HEK293 (cell line): Measurements from ENCODE around the gene ARTN.

ENCODE experiments used
- AEBP2 ChIP-seq: fragments of 450-650 bp; formaldehyde crosslinking; IDR thresholded peaks from 2 replicates; pipeline ENCODE4 v1.5.1; 2016; ENCODE audit warnings: missing biosample characterization, missing genetic modification characterization, borderline replicate concordance
- EGR2 ChIP-seq: fragments of 450-650 bp; formaldehyde crosslinking; IDR thresholded peaks from 2 replicates; pipeline ENCODE4 v1.5.1; 2016; ENCODE audit warnings: low read depth, missing biosample characterization, missing genetic modification characterization
- KLF10 ChIP-seq: fragments of 450-650 bp; IDR thresholded peaks from 2 replicates; pipeline ENCODE4 v1.5.1; 2018; ENCODE audit warnings: missing biosample characterization, mild to moderate bottlenecking, missing genetic modification characterization
- KLF8 ChIP-seq: fragments of 450-650 bp; formaldehyde crosslinking; IDR thresholded peaks from 2 replicates; pipeline ENCODE4 v1.5.1; 2016; ENCODE audit warnings: missing biosample characterization, missing genetic modification characterization
- KLF9 ChIP-seq: fragments of 450-650 bp; formaldehyde crosslinking; IDR thresholded peaks from 2 replicates; pipeline ENCODE4 v1.5.1; 2016; ENCODE audit warnings: missing biosample characterization, missing genetic modification characterization, low read depth
- MYNN ChIP-seq: fragments of 450-650 bp; formaldehyde crosslinking; IDR thresholded peaks from 2 replicates; pipeline ENCODE4 v1.5.1; 2016; ENCODE audit warnings: missing biosample characterization, missing genetic modification characterization, borderline replicate concordance
- OVOL3 ChIP-seq: fragments of 450-650 bp; formaldehyde crosslinking; IDR thresholded peaks from 2 replicates; pipeline ENCODE4 v1.5.1; 2016; ENCODE audit warnings: missing biosample characterization, missing genetic modification characterization
- PRDM4 ChIP-seq: fragments of 450-650 bp; formaldehyde crosslinking; IDR thresholded peaks from 2 replicates; pipeline ENCODE4 v1.5.1; 2017; ENCODE audit warnings: missing biosample characterization, missing genetic modification characterization
- PRDM6 ChIP-seq: fragments of 450-650 bp; formaldehyde crosslinking; IDR thresholded peaks from 2 replicates; pipeline ENCODE4 v1.5.1; 2017; ENCODE audit warnings: missing biosample characterization, missing genetic modification characterization
- RBAK ChIP-seq: fragments of 450-650 bp; formaldehyde crosslinking; IDR thresholded peaks from 2 replicates; pipeline ENCODE4 v1.5.1; 2016; ENCODE audit warnings: missing biosample characterization, missing genetic modification characterization
- SCRT2 ChIP-seq: fragments of 450-650 bp; formaldehyde crosslinking; IDR thresholded peaks from 2 replicates; pipeline ENCODE4 v1.5.1; 2016; ENCODE audit warnings: missing biosample characterization, missing genetic modification characterization
- TCF7L2 ChIP-seq: IDR thresholded peaks from 2 replicates; pipeline ENCODE4 v1.6.1; 2011; ENCODE audit warnings: low read depth, mild to moderate bottlenecking, inconsistent platforms, low read length, moderate library complexity, borderline replicate concordance
- ZBTB44 ChIP-seq: fragments of 450-650 bp; IDR thresholded peaks from 2 replicates; pipeline ENCODE4 v1.5.1; 2018; ENCODE audit warnings: missing biosample characterization, mild to moderate bottlenecking, missing genetic modification characterization
- ZBTB48 ChIP-seq: fragments of 450-650 bp; formaldehyde crosslinking; IDR thresholded peaks from 2 replicates; pipeline ENCODE4 v1.5.1; 2016; ENCODE audit warnings: missing biosample characterization, missing genetic modification characterization
- ZFP37 ChIP-seq: fragments of 450-650 bp; formaldehyde crosslinking; IDR thresholded peaks from 2 replicates; pipeline ENCODE4 v1.5.1; 2016; ENCODE audit warnings: missing biosample characterization, missing genetic modification characterization
- ZNF175 ChIP-seq: fragments of 450-650 bp; formaldehyde crosslinking; IDR thresholded peaks from 2 replicates; pipeline ENCODE4 v1.5.1; 2016; ENCODE audit warnings: missing biosample characterization, missing genetic modification characterization
- ZNF221 ChIP-seq: fragments of 450-650 bp; formaldehyde crosslinking; IDR thresholded peaks from 2 replicates; pipeline ENCODE4 v1.5.1; 2017; ENCODE audit warnings: missing biosample characterization, missing genetic modification characterization, borderline replicate concordance
- ZNF24 ChIP-seq: fragments of 450-650 bp; formaldehyde crosslinking; IDR thresholded peaks from 2 replicates; pipeline ENCODE4 v1.5.1; 2016; ENCODE audit warnings: missing biosample characterization, missing genetic modification characterization
- ZNF350 ChIP-seq: fragments of 450-650 bp; formaldehyde crosslinking; IDR thresholded peaks from 2 replicates; pipeline ENCODE4 v1.5.0; 2017; ENCODE audit warnings: missing biosample characterization, mild to moderate bottlenecking, missing genetic modification characterization
- ZNF391 ChIP-seq: fragments of 450-650 bp; formaldehyde crosslinking; IDR thresholded peaks from 2 replicates; pipeline ENCODE4 v1.5.1; 2016; ENCODE audit warnings: low read depth, missing biosample characterization, missing genetic modification characterization, borderline replicate concordance
- ZNF394 ChIP-seq: fragments of 450-650 bp; formaldehyde crosslinking; IDR thresholded peaks from 2 replicates; pipeline ENCODE4 v1.5.1; 2016; ENCODE audit warnings: missing biosample characterization, missing genetic modification characterization, mild to moderate bottlenecking, moderate library complexity, borderline replicate concordance
- ZNF416 ChIP-seq: fragments of 450-650 bp; formaldehyde crosslinking; IDR thresholded peaks from 2 replicates; pipeline ENCODE4 v1.5.1; 2016; ENCODE audit warnings: missing biosample characterization, missing genetic modification characterization
- ZNF473 ChIP-seq: fragments of 450-650 bp; formaldehyde crosslinking; IDR thresholded peaks from 2 replicates; pipeline ENCODE4 v1.5.1; 2017; ENCODE audit warnings: missing biosample characterization, missing genetic modification characterization
- ZNF600 ChIP-seq: fragments of 450-650 bp; formaldehyde crosslinking; IDR thresholded peaks from 2 replicates; pipeline ENCODE4 v1.5.1; 2016; ENCODE audit warnings: missing biosample characterization, missing genetic modification characterization
- ZNF610 ChIP-seq: fragments of 450-650 bp; formaldehyde crosslinking; IDR thresholded peaks from 2 replicates; pipeline ENCODE4 v1.5.1; 2016; ENCODE audit warnings: missing biosample characterization, missing genetic modification characterization, borderline replicate concordance
- ZNF623 ChIP-seq: fragments of 450-650 bp; formaldehyde crosslinking; IDR thresholded peaks from 2 replicates; pipeline ENCODE4 v1.5.1; 2016; ENCODE audit warnings: missing biosample characterization, missing genetic modification characterization
- ZNF777 ChIP-seq: fragments of 450-650 bp; formaldehyde crosslinking; IDR thresholded peaks from 2 replicates; pipeline ENCODE4 v1.5.1; 2017; ENCODE audit warnings: missing biosample characterization, missing genetic modification characterization, borderline replicate concordance
- ZSCAN30 ChIP-seq: fragments of 450-650 bp; IDR thresholded peaks from 2 replicates; pipeline ENCODE4 v1.5.1; 2018; ENCODE audit warnings: missing biosample characterization, mild to moderate bottlenecking, missing genetic modification characterization, moderate library complexity
- ZSCAN5A ChIP-seq: fragments of 450-650 bp; formaldehyde crosslinking; IDR thresholded peaks from 2 replicates; pipeline ENCODE4 v1.5.1; 2016; ENCODE audit warnings: missing biosample characterization, missing genetic modification characterization

The ARTN gene

GRCh38 chr1:43933386-43934100 lies at the start of gene ARTN (continued):
- TF ChIP-seq ZNF600 (tag by site-specific recombination), result no peak; the same call in 1 of the 2 replicates
- TF ChIP-seq ZSCAN30 (tag by site-specific recombination), result 0 out of 2 replicates have a peak, but pooled peaks have one; percentile 60
- TF ChIP-seq ZNF391 (tag by site-specific recombination), result no peak
- TF ChIP-seq ZNF473, result no peak
- TF ChIP-seq TCF7L2, result no peak
- 0 out of 2 replicates have a peak, but pooled peaks have one; percentile 29 for TF ChIP-seq ZNF394
- TF ChIP-seq AEBP2 (tag by site-specific recombination), result no peak
- no peak for TF ChIP-seq ZNF610
- TF ChIP-seq ZNF24 (tag by site-specific recombination), result no peak
- TF ChIP-seq ZNF350 (tag by site-specific recombination), result no peak
- TF ChIP-seq KLF10, result peak; percentile 97
- 0 out of 2 replicates have a peak, but pooled peaks have one; percentile 2 for TF ChIP-seq ZNF777 (tag by site-specific recombination)
- no peak for TF ChIP-seq ZBTB48 (tag by site-specific recombination)
- TF ChIP-seq MYNN (tag by site-specific recombination), result no peak
- TF ChIP-seq ZNF416, result no peak
- TF ChIP-seq ZSCAN5A (tag by site-specific recombination), result no peak
- TF ChIP-seq ZFP37, result no peak; the same call in 1 of the 2 replicates
- TF ChIP-seq PRDM6 (tag by site-specific recombination), result no peak
- TF ChIP-seq OVOL3 (tag by site-specific recombination), result no peak
- no peak for TF ChIP-seq RBAK (tag by site-specific recombination)
- no peak for TF ChIP-seq ZNF175 (tag by site-specific recombination)
- TF ChIP-seq SCRT2 (tag by site-specific recombination), result no peak
- peak; percentile 78 for TF ChIP-seq KLF9 (tag by site-specific recombination)
- no peak for TF ChIP-seq PRDM4 (tag by site-specific recombination)
- no peak for TF ChIP-seq ZNF623 (tag by site-specific recombination)
- TF ChIP-seq ZNF221 (tag by site-specific recombination), result no peak
- no peak for TF ChIP-seq ZBTB44 (tag by site-specific recombination)
- peak; percentile 5; the same call in 1 of the 2 replicates for TF ChIP-seq EGR2 (tag by site-specific recombination)
- peak; percentile 89 for TF ChIP-seq KLF8
